ENCODE data around the gene ARHGDIG. TPM values are rescaled to one million over a fixed set of nuclear protein-coding genes. Genes with fewer than 3 reads are reported as not detected.

Gene ARHGDIG
- total RNA-seq (not detected), polyA plus RNA-seq (not detected)

DNA sequence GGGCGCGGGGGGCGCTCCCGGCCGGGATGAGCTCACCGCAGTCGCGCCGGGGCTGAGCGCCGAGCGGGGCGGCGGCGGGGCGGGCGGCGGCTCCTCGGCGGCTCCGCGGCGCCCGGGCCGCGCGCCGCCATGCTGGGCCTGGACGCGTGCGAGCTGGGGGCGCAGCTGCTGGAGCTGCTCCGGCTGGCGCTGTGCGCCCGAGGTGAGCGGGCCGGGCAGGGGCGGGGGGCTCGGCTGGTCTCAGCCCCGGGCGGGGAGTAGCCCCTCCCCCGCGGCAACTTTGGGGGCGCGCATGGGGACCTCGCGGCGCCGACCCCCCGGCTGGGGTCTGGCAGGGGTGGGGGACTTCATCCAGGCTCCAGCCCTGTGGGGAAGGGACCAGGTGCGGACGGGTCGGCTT is at the start of gene ARHGDIG:
TSS of gene ARHGDIG (plus strand) at position 40 of the 400 bp plus-strand sequence. CDS start at position 130, 90 bp downstream.
- no peak within 1 kb of the TSS for H3K27ac ChIP-seq (ENCODE audit: insufficient read depth, low read length, poor library complexity, severe bottlenecking)
- Mint-ChIP-seq H3K4me1 (peaks cover 6 to 13% (median 9%) of the 10 kb centered on the region in 4 donors), H3K27ac (no peak within 1 kb of the TSS), H3K9me3 (no peaks in the 10 kb centered on the region), H3K36me3 (no peaks in the 10 kb centered on the region), H3K4me3 (peak within 1 kb of the TSS in 1 of 4 donors; percentile 73), H3K27me3 (peaks cover 29% of the 10 kb centered on the region)
- no peak for DNase-seq
- no peak within 1 kb of the TSS for H3K4me3 ChIP-seq (ENCODE audit: low read depth, low read length)
- H3K9me3 ChIP-seq (ENCODE audit: control insufficient read depth in 2 of 2, low read length in 2 of 2): no peaks in the 10 kb centered on the region
- H3K36me3 ChIP-seq (ENCODE audit: control insufficient read depth, insufficient read depth, low read length): no peaks in the 10 kb centered on the region
- no peak for ATAC-seq (ENCODE audit: low read depth in 2 of 2)
- H3K27me3 ChIP-seq (ENCODE audit: control insufficient read depth, insufficient read depth, low read length): peaks cover 4% of the 10 kb centered on the region
- H3K4me1 ChIP-seq (ENCODE audit: control insufficient read depth, insufficient read depth, low read length, poor library complexity, severe bottlenecking): peaks cover 28% of the 10 kb centered on the region

DNA sequence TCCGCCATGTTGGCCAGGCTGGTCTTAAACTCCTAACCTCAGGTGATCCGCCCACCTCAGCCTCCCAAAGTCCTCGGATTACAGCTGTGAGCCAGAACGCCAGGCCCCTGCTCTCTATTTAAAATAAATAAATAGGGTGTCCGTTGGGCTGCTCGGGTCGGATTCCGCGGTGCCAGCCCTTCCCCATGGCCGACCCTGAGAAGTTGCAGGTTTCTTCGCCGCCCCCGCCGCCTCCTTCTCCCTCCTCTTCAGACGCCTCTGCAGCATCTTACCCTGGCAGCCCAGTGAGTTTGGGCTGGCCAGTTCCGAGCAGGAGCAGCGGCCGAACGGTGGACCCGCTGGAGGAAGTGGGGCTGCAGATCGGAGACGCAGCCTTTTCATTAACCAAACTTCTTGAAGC is 49.4 kb upstream of the ARHGDIG start:
- Histone ChIP-seq H3K36me3 (ENCODE audit: control insufficient read depth, insufficient read depth, low read length) (peaks cover 16% of the 10 kb centered on the region), H3K4me1 (ENCODE audit: control insufficient read depth, insufficient read depth, low read length, poor library complexity, severe bottlenecking) (peaks cover 41% of the 10 kb centered on the region), H3K9me3 (ENCODE audit: control insufficient read depth in 2 of 2, low read length in 2 of 2) (no peaks in the 10 kb centered on the region), H3K27ac (ENCODE audit: insufficient read depth, low read length, poor library complexity, severe bottlenecking) (no peak overlapping the region), H3K4me3 (ENCODE audit: low read depth, low read length) (no peak overlapping the region), H3K27me3 (ENCODE audit: control insufficient read depth, insufficient read depth, low read length) (no peaks in the 10 kb centered on the region)
- H3K4me1 Mint-ChIP-seq: peaks cover 21 to 47% (median 35%) of the 10 kb centered on the region in 4 donors
- no peak for ATAC-seq (ENCODE audit: low read depth in 2 of 2)
- H3K9me3 Mint-ChIP-seq: no peaks in the 10 kb centered on the region
- no peak overlapping the region for H3K27ac Mint-ChIP-seq
- no peak for DNase-seq
- H3K36me3 Mint-ChIP-seq: peaks cover 18% of the 10 kb centered on the region
- peaks cover 5% of the 10 kb centered on the region for H3K27me3 Mint-ChIP-seq
- peak overlapping the region in 2 of 4 donors; percentile 51 to 64 for H3K4me3 Mint-ChIP-seq

DNA sequence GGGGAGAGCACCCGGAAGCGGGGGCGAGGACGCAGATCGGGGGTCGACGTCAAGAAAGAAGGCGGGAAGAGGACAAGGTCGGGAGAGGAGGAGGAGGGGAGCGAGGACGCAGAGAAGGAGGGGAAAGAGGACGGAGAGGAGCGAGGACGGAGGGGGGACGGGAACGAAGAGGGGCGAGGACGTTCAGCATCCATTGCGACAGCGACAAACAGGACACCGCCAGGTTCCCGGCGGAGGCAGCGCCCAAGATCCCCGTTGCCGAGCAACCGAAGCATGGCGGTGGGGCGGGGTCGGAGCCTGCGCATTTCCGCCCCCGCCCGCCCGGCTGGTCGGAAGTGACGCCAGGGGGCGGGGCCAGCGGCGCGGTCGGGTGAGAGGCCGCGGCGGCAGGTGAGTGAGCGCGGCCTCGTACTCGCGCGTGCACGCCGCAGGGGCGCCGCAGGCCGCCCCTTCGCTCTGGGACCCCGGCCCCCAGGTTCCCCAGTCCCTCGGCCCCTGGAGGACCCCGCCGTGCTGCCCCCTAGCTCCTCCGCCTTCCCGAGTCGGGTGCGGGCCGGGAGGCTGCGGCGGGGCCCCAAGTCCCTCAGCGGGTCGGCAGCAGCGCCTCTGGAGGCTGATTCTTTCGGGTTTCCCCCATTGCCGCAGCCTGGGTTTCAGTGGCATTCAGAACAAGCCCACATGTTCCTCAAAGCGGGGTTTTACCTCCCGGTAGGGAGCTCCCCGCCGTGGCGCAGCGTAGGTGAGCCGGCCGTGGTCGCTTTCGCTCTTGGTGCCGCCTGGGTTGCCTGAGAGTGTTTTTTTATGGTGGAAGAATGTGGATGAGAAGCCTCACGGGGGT is 45.7 kb upstream of the ARHGDIG start, which contains the start of gene FAM234A:
TSS of gene FAM234A (plus strand) at position 354 of the 838 bp plus-strand sequence. CDS start 19,593 bp downstream, outside the sequence.
- Mint-ChIP-seq H3K27ac (peak within 1 kb of the TSS; percentile 97 to 99 (median 98)), H3K4me3 (peak within 1 kb of the TSS; percentile 91 to 97 (median 93)), H3K9me3 (no peaks in the 10 kb centered on the region), H3K4me1 (peaks cover 4 to 24% (median 10%) of the 10 kb centered on the region in 4 donors), H3K36me3 (no peaks in the 10 kb centered on the region), H3K27me3 (peaks cover 5% of the 10 kb centered on the region)
- Histone ChIP-seq H3K27me3 (ENCODE audit: control insufficient read depth, insufficient read depth, low read length) (no peaks in the 10 kb centered on the region), H3K9me3 (ENCODE audit: control insufficient read depth in 2 of 2, low read length in 2 of 2) (no peaks in the 10 kb centered on the region), H3K36me3 (ENCODE audit: control insufficient read depth, insufficient read depth, low read length) (no peaks in the 10 kb centered on the region), H3K27ac (ENCODE audit: insufficient read depth, low read length, poor library complexity, severe bottlenecking) (peak within 1 kb of the TSS; percentile 99), H3K4me3 (ENCODE audit: low read depth, low read length) (peak within 1 kb of the TSS; percentile 95), H3K4me1 (ENCODE audit: control insufficient read depth, insufficient read depth, low read length, poor library complexity, severe bottlenecking) (peaks cover 15% of the 10 kb centered on the region)
- DNase-seq: peak; percentile 90 to 96 (median 95)
- ATAC-seq (ENCODE audit: low read depth in 2 of 2): peak; percentile 87

DNA sequence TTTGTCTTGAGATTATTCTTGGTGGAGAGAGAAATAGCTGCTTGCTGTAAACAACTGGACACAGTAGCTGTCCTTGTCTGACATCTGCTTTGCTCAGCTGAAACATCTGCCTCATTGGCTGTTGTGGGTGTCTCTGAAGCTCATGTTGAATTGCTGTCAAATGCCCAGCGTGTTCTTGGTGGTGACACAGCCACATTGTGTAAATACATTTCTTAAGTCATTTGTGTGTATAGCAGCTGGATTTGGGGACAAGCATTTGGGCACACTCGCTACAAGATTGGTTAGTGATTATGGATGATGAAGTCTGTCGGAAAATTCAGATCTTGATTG is 40.5 kb upstream of the ARHGDIG start:
- Mint-ChIP-seq H3K27ac (peak overlapping the region in 2 of 3 donors; percentile 27 to 38), H3K27me3 (peaks cover 9% of the 10 kb centered on the region), H3K9me3 (no peaks in the 10 kb centered on the region), H3K36me3 (no peaks in the 10 kb centered on the region), H3K4me3 (no peak overlapping the region), H3K4me1 (peaks cover 3 to 24% (median 11%) of the 10 kb centered on the region in 4 donors)
- DNase-seq (no peak), ATAC-seq (ENCODE audit: low read depth in 2 of 2) (no peak)
- no peaks in the 10 kb centered on the region for H3K9me3 ChIP-seq (ENCODE audit: control insufficient read depth in 2 of 2, low read length in 2 of 2)
- no peaks in the 10 kb centered on the region for H3K36me3 ChIP-seq (ENCODE audit: control insufficient read depth, insufficient read depth, low read length)
- H3K4me3 ChIP-seq (ENCODE audit: low read depth, low read length): no peak overlapping the region
- H3K4me1 ChIP-seq (ENCODE audit: control insufficient read depth, insufficient read depth, low read length, poor library complexity, severe bottlenecking): peaks cover 9% of the 10 kb centered on the region
- H3K27ac ChIP-seq (ENCODE audit: insufficient read depth, low read length, poor library complexity, severe bottlenecking): no peak overlapping the region
- H3K27me3 ChIP-seq (ENCODE audit: control insufficient read depth, insufficient read depth, low read length): no peaks in the 10 kb centered on the region

DNA sequence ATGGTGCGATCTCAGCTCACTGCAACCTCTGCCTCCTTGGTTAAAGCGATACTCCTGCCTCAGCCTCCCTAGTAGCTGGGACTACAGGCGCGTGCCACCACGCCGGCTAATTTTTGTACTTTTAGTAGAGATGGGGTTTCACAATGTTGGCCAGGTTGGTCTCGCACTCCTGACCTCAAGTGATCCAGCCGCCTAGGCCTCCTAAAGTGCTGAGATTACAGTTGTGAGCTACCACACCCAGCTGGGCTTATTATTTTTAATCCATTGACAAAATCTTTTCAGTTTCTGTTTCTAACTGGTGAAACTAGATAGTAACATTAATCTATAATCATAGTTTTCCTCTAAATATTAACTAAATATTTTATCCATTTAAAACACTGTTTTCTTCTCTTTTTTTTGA is 39.8 kb upstream of the ARHGDIG start:
- H3K4me3 ChIP-seq (ENCODE audit: low read depth, low read length): no peak overlapping the region
- H3K27ac Mint-ChIP-seq: no peak overlapping the region
- peaks cover 3% of the 10 kb centered on the region for H3K4me1 ChIP-seq (ENCODE audit: control insufficient read depth, insufficient read depth, low read length, poor library complexity, severe bottlenecking)
- no peaks in the 10 kb centered on the region for H3K9me3 ChIP-seq (ENCODE audit: control insufficient read depth in 2 of 2, low read length in 2 of 2)
- H3K27me3 Mint-ChIP-seq: peaks cover 4% of the 10 kb centered on the region
- H3K27ac ChIP-seq (ENCODE audit: insufficient read depth, low read length, poor library complexity, severe bottlenecking): no peak overlapping the region
- DNase-seq (no peak), ATAC-seq (ENCODE audit: low read depth in 2 of 2) (no peak)
- H3K27me3 ChIP-seq (ENCODE audit: control insufficient read depth, insufficient read depth, low read length): no peaks in the 10 kb centered on the region
- no peak overlapping the region for H3K4me3 Mint-ChIP-seq
- no peaks in the 10 kb centered on the region for H3K36me3 Mint-ChIP-seq
- peaks cover 0 to 20% (median 7%) of the 10 kb centered on the region in 4 donors for H3K4me1 Mint-ChIP-seq
- H3K9me3 Mint-ChIP-seq: no peaks in the 10 kb centered on the region
- peaks cover 3% of the 10 kb centered on the region for H3K36me3 ChIP-seq (ENCODE audit: control insufficient read depth, insufficient read depth, low read length)

DNA sequence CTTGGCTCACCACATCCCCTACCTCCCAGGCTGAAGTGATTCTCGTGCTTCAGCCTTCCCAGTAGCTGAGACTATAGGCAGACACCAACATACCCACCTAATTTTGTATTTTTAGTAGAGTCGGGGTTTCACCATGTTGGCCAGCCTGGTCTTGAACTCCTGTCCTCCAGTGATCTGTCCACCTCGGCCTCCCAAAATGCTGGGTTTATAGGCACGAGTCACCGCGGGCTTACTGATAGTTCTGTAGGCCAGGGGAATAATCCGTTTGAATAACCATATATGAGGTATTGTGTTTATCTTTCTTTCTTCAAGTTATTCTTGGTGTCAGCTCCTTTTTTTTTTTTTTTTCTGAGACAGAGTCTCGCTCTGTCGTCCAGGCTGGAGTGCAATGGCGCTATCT is 38.1 kb upstream of the ARHGDIG start:
- no peak overlapping the region for H3K27ac Mint-ChIP-seq
- H3K4me1 Mint-ChIP-seq: peaks cover 0 to 15% (median 6%) of the 10 kb centered on the region in 4 donors
- no peak for DNase-seq
- no peak for ATAC-seq (ENCODE audit: low read depth in 2 of 2)
- H3K4me3 Mint-ChIP-seq: peak overlapping the region in 1 of 4 donors; percentile 21
- H3K27me3 ChIP-seq (ENCODE audit: control insufficient read depth, insufficient read depth, low read length): no peaks in the 10 kb centered on the region
- no peak overlapping the region for H3K27ac ChIP-seq (ENCODE audit: insufficient read depth, low read length, poor library complexity, severe bottlenecking)
- H3K9me3 Mint-ChIP-seq: no peaks in the 10 kb centered on the region
- no peaks in the 10 kb centered on the region for H3K36me3 Mint-ChIP-seq
- H3K36me3 ChIP-seq (ENCODE audit: control insufficient read depth, insufficient read depth, low read length): peaks cover 3% of the 10 kb centered on the region
- peaks cover 4% of the 10 kb centered on the region for H3K27me3 Mint-ChIP-seq
- H3K4me3 ChIP-seq (ENCODE audit: low read depth, low read length): no peak overlapping the region
- no peaks in the 10 kb centered on the region for H3K9me3 ChIP-seq (ENCODE audit: control insufficient read depth in 2 of 2, low read length in 2 of 2)
- H3K4me1 ChIP-seq (ENCODE audit: control insufficient read depth, insufficient read depth, low read length, poor library complexity, severe bottlenecking): no peaks in the 10 kb centered on the region

DNA sequence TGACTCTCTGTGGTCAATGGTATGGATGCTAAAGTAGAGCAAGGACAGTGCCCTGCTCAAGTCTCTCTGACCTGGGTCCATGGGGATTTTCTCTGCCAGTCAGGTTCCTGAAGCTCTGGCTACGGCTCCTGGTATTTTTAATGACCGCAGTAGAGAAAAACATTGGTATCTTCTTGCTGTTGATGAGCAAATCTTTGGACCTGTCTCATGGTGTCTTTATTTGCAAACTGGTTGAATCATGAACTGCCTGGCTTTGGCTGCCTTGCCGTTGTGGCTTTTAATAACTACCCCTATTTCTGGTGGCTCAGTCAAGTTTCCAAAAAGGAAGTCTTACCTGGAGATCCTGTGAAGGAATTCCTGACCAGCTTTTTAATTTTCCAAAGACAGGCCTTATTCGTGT is 37.0 kb upstream of the ARHGDIG start:
- Histone ChIP-seq H3K4me1 (ENCODE audit: control insufficient read depth, insufficient read depth, low read length, poor library complexity, severe bottlenecking) (no peaks in the 10 kb centered on the region), H3K27me3 (ENCODE audit: control insufficient read depth, insufficient read depth, low read length) (no peaks in the 10 kb centered on the region), H3K27ac (ENCODE audit: insufficient read depth, low read length, poor library complexity, severe bottlenecking) (no peak overlapping the region), H3K36me3 (ENCODE audit: control insufficient read depth, insufficient read depth, low read length) (peaks cover 3% of the 10 kb centered on the region), H3K9me3 (ENCODE audit: control insufficient read depth in 2 of 2, low read length in 2 of 2) (no peaks in the 10 kb centered on the region), H3K4me3 (ENCODE audit: low read depth, low read length) (no peak overlapping the region)
- no peak for ATAC-seq (ENCODE audit: low read depth in 2 of 2)
- no peaks in the 10 kb centered on the region for H3K36me3 Mint-ChIP-seq
- DNase-seq: no peak
- H3K27me3 Mint-ChIP-seq: peaks cover 4% of the 10 kb centered on the region
- peaks cover 0 to 12% (median 6%) of the 10 kb centered on the region in 4 donors for H3K4me1 Mint-ChIP-seq
- no peaks in the 10 kb centered on the region for H3K9me3 Mint-ChIP-seq
- no peak overlapping the region for H3K4me3 Mint-ChIP-seq
- no peak overlapping the region for H3K27ac Mint-ChIP-seq

Measured in CD4-positive, CD25-positive, alpha-beta regulatory T cell (primary cell).